Measurements from ENCODE around the gene CCDC32.

CCDC32 gene

DNA sequence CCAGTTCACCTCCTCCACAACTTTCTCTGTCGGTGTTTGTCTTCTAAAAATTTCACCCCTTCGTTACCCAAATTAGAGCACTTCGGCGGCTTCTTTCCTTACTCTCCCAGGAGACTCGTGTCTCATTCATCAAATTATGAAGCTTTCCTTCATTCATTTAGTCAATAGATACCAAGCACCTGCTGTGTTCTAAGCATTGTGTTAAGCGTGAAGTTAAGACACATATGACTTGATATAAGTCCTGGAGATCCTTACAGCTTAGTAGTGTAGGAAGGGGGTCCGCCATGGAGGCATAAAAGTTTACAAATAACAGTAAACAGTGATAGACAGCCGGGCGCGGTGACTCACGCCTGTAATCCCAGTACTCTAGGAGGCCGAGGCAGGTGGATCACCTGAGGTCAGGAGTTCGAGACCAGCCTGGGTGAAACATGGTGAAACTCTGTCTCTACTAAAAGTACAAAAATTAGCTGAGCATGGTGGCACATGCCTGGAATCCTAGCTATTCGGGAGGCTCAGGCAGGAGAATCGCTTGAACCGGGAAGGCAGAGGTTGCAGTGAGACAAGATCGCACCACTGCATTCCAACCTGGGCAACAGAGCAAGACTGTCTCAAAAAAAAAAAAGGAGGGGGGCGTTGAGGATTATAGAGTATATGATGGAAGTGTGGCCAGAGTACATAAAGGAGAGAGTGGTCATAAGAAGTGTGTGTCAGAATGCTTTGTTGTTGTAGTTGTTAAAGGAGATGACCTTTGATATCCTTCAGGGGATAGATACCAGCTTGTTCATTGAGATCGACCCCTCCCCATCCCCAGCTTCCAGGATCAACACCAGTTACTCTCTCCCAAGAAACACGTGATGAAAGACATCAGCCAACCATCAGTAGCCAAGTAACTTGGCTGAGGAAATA is 744 bp upstream of the CCDC32 start:
- DNase-seq: no peak

DNA sequence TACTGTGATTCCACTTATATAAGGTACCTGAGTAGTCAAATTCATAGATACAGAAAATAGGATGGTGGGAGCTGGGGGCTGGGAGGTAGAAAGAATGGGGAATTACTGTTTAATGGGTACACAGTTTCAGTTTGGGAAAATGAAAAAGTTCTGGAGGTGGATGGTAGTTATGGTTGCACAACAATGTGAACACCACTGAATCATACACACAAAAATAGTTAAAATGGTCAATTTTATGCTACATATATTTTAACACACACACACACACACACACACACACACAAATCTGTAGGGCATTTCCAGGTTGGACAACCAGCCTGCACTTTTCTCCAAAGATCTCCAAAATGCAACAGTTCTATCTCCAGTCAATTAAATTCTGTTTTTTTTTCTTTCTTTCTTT is 1.4 kb downstream of the CCDC32 start:
- DNase-seq: no peak

DNA sequence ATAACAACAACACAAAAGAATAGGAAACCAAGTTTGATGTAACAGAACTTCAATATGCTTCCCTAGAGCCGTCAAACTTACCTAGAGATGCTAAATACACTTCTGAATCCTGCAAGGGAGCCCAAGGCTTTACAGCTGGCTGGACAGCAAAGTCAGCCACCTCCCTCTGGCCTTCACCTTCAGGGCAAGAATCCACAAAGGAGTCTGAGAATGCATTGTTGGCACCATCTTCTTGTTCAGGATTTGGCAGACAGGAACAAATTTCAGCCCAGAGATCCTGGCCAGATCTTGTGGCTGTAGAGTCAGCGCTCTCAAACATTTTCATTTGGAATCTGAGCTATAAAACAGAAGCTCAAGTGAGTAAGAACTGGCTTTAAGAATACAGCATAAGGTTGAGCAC is 2.2 kb downstream of the CCDC32 start:
- DNase-seq: no peak

DNA sequence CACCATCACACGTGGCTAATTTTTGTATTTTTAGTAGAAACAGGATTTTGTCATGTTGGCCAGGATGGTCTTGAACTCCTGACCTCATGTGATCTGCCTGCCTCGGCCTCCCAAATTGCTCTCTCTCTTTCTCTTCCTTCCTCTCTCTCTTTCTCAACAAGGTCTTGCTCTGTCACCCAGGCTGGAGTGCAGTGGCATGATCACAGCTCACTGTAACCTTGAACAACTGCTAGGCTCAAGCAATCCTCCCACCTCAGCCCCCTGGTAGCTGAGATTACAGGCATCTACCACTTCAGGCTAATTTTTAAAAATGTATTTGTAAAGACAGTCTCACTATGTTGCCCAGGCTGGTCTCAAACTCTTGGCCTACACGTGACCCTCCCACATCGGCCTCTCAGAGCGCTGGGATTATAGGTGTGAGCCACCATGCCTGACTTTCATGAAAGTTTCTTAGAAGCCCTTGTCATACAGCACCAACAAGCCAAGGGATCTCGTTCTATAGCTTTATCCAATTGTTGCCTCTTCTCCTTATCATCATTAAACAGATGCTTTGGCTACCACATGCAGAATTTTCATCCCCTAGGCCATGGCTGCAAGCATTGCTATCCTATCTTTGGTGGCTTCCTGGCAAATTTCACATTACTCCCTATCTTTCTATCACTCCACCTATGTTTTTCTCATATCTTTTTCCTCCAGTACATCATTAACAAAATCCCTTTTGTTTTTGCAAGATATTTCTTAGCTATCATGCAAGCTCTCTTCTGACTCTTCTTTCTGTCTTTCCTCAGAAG is 5.7 kb downstream of the CCDC32 start:
- DNase-seq: no peak

- DNase-seq: no peak
Observed at GRCh38 chr15:40555876-40556275, 9.0 kb downstream of the CCDC32 start.

DNA sequence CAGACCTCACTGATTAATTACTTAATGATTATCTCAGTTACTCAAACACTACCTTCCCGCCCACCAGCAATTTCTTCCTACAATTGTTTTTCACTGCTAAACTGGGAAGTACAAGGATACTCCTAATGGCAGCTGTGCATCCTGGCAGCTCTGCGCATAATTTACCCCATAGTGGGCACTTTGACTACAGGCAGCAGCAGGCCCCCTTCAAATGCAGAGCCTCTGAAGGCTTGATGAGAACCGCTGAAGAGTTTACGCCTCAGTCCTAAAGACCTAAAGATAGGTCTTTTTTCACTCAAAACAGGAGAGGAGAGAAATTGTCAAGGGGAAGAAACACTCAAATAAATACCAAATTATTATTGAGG is 10.7 kb downstream of the CCDC32 start:
- no peak for DNase-seq

DNA sequence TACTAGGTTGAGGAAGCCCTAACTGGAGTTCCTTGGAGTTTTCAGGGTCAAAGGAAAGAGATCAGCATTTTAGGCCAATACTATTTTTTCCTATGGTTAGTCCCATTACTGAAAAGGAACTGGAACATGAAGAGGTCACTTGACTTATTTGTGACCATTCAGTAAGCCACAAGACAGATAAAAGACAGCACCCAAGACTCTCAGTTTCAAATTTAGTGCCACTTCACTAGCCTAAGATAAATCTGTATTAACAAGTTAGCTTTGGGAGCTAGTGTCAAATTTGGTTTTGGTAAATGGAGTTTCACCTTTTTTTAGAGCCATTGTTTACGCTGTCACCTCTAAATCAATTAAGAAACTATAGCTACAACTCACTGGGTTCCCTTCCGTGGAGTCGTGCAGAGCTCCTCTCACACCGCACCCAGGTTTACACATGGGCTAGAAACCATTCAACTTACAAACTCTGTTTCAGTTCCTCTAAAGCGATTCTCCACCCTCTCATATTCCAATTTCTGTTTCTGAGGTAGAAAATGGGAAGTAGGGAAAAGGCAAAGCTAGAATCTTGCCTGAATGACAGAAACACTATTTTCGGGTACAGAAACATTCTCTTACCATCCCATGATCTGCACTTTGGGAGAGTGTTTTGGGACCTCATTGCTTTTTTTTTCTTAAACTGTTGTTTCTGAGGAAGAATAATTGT is 14.4 kb downstream of the CCDC32 start:
- no peak for DNase-seq

DNA sequence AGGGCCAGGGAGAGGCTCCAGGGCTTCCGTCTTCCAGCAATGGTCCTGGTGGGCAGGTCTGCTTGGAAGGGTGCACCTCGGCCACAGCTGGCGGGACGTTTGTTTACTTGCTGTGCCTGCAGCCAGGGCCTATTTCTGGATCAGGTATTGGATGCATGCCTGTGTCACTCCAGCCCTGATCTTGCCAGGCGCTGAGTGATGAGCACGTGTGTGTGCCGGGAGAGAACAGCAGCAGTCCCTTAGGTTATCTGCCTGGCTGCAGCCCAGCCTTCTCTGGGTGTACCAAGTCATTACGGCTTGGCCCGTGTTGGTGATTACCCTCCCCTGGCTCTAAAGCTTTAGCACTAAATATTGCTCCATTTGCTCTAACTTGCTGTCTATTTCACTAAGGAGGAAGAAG is 14.9 kb downstream of the CCDC32 start:
- DNase-seq: no peak

- DNase-seq: no peak
Observed at GRCh38 chr15:40548610-40549009, 16.2 kb downstream of the CCDC32 start.

GRCh38 chr15:40545457-40545856 is 19.4 kb downstream of the CCDC32 start:
- DNase-seq: no peak

- DNase-seq: no peak
Observed at GRCh38 chr15:40543631-40544294, 21.1 kb downstream of the CCDC32 start.

DNA sequence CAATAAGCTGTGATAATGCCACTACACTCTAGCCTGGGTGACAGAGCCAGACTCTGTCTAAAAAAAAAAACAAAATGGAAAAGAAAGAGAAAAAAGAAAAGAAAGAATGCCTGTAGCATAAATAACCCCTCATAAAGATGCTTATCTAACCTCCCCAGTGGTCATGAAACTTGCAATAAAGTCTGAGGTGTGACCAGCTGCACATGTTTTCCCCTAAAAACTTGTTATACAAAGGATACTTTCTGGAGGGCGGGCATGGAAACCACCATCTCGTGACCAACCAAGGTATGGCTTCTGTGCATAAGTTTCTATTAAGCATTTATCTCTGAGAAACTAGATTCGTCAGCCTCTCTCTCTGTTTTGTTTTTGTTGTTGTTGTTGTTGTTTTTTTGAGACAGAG is 21.8 kb downstream of the CCDC32 start:
- no peak for DNase-seq

DNA sequence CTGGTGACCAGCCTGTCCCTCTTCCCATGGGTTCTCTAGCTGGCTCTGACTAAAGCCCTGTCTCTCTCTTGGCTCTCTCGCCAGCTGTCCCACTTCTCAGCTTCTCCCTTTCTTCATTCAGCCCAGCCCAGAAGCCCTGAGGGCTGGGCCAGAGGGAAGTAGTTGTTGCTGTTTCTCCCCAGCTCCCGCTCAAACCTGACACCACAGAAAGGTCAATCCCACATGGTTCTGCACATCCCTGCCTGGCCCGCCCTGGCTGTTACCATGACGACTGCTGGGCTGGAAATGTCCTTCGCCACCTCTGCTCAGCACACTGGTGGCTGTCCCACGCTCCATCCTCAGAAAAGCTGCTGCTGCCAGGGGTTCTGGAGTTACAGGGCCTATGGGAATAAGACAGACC is 25.9 kb downstream of the CCDC32 start:
- no peak for DNase-seq

GRCh38 chr15:40536501-40536900 is 28.3 kb downstream of the CCDC32 start:
- no peak for DNase-seq

GRCh38 chr15:40534371-40534770 is 30.5 kb downstream of the CCDC32 start:
- DNase-seq: no peak

DNA sequence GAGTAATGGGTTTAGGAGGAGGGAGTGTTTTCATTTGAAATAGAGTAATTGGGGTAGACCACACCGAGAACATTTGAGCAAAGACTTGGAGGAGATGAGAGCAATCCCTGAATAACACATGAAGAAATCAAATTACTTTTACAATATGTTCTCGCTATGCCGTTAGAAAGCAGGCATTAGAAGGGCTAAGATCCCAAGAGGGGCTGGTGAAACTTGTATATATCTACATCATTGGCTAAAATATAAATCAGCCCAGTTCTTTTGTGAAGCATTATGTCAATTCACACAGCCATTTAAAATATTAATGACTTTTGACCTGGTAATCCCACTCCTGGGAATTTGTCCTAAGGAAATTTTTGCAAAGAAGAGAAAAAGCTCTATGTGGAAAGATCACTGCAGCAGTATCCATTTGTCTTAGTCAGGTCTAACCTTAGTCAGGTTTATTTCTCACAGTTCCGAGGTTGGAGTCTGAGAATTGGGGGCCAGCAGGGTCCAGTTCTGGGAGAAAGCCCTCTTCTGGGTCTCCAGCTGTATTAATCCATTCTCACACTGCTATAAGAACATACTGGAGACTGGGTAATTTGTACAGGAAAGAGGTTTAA is 31.0 kb downstream of the CCDC32 start:
- no peak for DNase-seq

DNA sequence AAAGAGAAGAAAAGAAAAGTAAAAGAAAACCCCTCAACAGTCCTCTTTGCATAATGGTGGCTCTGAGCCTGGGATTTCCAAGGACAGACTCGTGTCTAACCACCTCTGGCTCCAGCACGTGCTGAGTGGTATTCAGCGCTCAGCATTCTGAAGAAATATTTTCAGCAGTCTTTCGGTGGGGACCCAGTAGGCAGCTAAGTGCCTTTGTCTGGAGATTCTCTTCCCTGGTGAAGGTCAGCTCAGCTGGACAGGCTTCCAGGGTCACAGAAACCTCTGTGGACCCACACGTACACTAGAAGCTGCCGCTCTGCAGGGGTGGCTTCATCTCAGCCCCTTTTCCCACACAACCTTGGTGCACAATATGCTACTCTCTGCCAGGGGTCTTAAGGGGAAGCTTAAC is 36.0 kb downstream of the CCDC32 start:
- DNase-seq: no peak

GRCh38 chr15:40525855-40526254 is 39.0 kb downstream of the CCDC32 start:
- DNase-seq: no peak

GRCh38 chr15:40523611-40524010 is 41.2 kb downstream of the CCDC32 start:
- no peak for DNase-seq

GRCh38 chr15:40516322-40516721 is 48.5 kb downstream of the CCDC32 start:
- DNase-seq: no peak

DNA sequence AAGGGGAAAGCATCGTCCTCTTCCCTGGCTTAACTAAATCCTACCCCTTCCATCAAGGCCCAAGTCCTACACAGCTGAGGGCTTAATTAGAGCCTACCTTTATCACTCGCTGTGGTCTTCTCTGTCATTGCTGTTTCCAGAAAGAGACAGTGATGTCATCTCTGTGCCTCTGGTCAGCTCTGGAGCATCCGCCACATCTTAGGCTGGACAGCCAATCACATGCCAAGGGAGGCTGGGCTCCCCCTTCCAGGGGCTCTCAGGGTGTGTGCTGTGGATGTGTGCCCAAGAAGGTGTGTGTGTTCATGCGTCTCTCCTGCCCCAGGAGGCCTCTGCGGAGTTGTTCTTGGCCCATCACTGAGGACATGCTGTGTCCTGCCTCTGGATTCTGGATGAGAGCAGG is 51.2 kb downstream of the CCDC32 start:
- DNase-seq: no peak

GRCh38 chr15:40512440-40512839 is 52.4 kb downstream of the CCDC32 start:
- no peak for DNase-seq
